GM12865 (cell line): Measurements from ENCODE around the gene SP1.
"Not testable (repeated sequence)": the region's sequence is repeated elsewhere in the genome, so short reads cannot be mapped to it uniquely, and the experiment has no call there.

Experiments
- DNase-seq: peaks from one replicate; pipeline ENCODE4 v3.0.0; 2010; ENCODE audit warnings: low read depth
- H3K4me3 ChIP-seq: 2 replicates; pipeline ENCODE4 v1.5.1; 2011; ENCODE audit warnings: mild to moderate bottlenecking, low read depth, low read length, control low read depth
- TF ChIP-seq, protein P1 (sequence below): IDR thresholded peaks from 2 replicates; pipeline ENCODE4 v1.5.1; 2011; ENCODE audit warnings: low read length, control low read depth, low read depth, inconsistent platforms; ENCODE audit not compliant: insufficient read depth; ENCODE audit errors: missing control alignments

Gene SP1

DNA sequence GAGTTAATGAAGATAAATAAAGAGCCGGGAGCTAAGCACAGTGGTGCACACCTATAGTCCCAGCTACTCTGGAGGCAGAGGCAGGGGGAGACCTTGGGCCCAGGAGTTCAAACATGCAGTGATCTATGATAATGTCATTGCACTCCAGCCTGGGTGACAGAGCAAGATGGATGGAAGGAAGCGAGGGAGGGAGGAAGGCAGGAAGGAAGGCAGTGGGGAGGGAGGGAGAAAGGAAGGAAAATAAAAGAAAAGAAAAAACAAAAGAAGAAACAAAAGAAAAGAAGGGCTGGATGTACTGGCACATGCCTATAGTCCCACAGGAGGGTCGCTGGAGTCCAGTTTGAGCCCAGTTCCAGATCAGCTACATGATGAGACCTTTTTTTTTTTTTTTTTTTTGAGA is 24.9 kb upstream of the SP1 start:
- TF ChIP-seq, protein P1, sequence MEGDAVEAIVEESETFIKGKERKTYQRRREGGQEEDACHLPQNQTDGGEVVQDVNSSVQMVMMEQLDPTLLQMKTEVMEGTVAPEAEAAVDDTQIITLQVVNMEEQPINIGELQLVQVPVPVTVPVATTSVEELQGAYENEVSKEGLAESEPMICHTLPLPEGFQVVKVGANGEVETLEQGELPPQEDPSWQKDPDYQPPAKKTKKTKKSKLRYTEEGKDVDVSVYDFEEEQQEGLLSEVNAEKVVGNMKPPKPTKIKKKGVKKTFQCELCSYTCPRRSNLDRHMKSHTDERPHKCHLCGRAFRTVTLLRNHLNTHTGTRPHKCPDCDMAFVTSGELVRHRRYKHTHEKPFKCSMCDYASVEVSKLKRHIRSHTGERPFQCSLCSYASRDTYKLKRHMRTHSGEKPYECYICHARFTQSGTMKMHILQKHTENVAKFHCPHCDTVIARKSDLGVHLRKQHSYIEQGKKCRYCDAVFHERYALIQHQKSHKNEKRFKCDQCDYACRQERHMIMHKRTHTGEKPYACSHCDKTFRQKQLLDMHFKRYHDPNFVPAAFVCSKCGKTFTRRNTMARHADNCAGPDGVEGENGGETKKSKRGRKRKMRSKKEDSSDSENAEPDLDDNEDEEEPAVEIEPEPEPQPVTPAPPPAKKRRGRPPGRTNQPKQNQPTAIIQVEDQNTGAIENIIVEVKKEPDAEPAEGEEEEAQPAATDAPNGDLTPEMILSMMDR: no peak
- H3K4me3 ChIP-seq: no peak overlapping the region
- DNase-seq: no peak

DNA sequence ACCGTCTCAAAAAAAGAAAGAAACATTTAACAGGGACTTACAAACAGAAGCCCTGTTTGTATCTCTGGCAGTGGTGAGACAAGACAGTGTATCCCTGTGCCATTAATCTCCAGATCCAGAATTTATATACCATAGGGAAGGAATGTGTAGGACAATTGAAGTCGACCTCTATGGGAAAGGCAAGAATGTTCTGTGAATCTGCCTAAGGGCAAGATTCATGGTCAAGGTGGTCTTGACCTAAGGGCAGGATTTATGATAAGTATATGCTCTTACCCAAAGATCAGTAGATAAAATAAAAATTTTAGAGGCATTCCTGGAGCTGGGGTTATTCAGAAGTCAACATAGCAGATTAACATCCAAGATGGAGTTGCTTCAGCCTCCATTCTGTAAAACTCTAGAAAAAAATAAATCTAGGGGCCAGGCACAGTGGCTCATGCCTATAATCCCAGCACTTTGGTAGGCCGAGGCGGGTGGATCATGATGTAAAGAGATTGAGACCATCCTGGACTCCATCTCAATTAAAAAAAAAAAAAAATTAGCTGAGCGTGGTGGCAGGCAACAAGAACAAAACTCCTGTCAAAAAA is 21.0 kb upstream of the SP1 start:
- H3K4me3 ChIP-seq: no peak overlapping the region
- DNase-seq: no peak
- TF ChIP-seq, protein P1: no peak

DNA sequence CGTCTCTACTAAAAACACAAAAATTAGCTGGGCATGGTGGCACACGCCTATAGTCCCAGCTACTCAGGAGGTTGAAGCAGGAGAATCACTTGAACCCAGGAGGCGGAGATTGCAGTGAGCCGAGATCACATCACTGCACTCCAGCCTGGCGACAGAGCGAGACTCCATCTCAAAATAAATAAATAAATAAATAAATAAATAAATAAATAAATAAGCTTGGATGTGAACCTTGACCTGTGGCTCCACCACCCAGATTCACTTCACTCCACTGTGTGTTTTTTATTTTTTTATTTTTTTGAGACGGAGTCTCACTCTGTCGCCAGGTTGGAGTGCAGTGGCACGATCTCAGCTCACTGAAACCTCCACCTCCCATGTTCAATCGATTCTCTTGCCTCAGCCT is 18.3 kb upstream of the SP1 start:
- DNase-seq, H3K4me3 ChIP-seq: not testable (repeated sequence)

DNA sequence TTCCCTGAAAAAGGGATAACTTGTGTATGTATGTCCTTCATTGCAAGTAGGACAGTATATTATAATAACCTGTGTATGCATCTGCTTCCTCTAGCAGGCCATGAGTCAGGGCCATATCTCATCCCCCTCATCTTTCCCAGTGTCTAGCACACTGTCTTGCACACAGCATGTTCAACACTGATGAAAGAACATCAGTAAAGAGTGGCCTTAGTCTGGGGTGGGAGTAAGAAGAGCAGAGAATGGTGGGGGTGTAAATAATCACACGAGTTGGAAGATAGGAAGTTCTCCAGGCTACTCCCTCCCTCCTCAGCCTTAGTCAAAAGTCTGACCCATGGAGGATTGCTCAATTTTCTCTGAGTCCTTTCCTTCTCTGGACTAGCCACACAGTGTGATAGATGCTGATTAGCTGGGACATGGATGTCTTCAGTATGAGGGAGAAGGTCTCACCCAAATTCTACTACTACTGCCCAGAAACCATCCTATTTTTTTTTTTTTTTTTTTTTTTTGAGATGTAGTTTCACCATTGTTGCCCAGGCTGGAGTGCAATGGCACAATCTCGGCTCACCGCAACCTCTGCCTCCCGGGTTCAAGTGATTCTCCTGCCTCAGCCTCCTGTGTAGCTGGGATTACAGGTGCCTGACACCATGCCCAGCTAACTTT is 14.6 kb upstream of the SP1 start:
- DNase-seq: no peak
- TF ChIP-seq, protein P1: no peak
- H3K4me3 ChIP-seq: no peak overlapping the region

DNA sequence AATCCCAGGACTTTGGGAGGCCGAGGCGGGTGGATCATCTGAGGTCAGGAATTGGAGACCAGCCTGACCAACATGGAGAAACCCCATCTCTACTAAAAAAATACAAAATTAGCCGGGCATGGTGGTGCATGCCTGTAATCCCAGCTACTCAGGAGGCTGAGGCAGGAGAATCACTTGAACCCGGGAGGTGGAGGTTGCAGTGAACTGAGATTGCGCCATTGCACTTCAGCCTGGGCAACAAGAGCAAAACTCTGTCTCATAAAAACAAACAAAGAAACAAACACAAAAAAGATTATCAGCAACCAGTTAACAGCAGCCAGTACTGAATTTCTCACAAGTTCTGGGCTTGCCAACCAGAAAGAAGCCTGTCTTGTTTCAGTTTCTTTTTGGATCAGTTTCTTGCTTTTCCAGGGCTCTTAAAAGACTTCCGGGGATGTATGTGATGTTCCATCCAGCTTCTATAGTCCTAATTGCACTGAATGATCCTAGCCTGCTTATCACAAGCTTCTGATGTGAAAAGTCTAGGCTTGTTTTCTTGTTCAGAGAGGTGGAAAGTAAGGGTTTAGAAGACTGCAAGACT is 6.3 kb upstream of the SP1 start:
- not testable (repeated sequence) for DNase-seq

DNA sequence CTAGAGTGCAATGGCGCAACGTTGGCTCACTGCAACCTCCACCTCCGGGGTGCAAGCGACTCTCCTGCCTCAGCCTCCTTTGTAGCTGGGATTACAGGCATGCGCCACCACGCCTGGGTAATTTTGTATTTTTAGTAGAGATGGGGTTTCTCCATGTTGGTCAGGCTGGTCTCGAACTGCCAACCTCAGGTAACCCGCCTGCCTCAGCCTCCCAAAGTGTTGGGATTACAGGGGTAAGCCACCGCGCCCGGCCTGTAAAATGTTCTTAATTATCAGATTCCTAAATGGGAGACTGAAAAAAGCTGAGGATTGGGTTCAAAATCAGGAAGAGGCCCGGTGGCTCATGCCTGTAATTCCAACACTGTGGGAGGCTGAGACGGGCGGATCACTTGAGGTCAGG is 5.7 kb upstream of the SP1 start:
- not testable (repeated sequence) for DNase-seq, H3K4me3 ChIP-seq

More for the DNA sequence above, 6.3 kb upstream of the SP1 start:
- not testable (repeated sequence) for H3K4me3 ChIP-seq

DNA sequence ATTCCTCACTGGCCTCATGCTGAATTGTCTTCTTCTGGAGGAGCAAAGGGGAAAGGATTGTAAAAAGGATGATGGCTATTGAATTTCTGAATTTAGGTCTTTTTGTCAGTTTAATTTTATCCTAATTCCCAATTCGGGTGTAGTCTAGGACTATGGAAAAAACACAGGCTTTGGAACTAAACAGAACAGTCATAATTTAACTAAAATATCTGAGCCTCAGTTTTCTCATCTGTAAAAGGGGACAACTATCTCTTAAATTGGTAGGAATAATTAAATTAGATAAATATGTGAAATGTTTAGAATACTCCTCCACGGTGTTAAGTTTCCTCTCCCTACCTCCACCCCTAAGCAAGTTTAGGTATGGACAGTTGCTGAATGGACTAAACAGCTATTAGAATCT is 3.2 kb upstream of the SP1 start:
- no peak for DNase-seq
- no peak overlapping the region for H3K4me3 ChIP-seq
- TF ChIP-seq, protein P1: no peak

DNA sequence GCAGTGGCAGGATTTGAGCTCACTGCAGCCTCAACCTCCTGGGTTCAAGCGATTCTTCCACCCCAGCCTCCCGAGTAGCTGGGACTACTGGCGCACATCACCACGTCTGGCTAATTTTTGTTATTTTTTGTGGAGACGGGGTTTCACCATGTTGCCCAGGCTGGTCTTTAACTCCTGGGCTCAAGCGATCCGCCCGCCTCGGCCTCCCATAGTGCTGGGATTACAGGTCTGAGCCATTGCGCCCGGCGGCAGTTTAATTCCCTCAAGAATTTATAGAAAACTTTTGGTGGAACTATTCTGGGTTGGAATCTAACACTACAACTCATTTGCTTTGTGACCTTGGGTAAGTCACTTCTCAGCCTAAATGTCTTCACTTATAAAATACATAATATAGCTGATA is 1.8 kb upstream of the SP1 start:
- H3K4me3 ChIP-seq: no peak overlapping the region

More for the DNA sequence above, 1.8 kb upstream of the SP1 start:
- TF ChIP-seq, protein P1: no peak
- DNase-seq: no peak
